Endothelial cell of umbilical vein (primary cell): Measurements from ENCODE around the gene FAM136A. TPM values are rescaled to one million over a fixed set of nuclear protein-coding genes. Genes with fewer than 3 reads are reported as not detected.

Experiments used
- BruUV-seq: library from RNA; stranded (reverse); fragments of 400-500 nt; replicated peaks from 2 replicates; lab custom pipeline; 2021; lab: Mats Ljungman, UMichigan
- CTCF ChIA-PET: fragments of 300-600, 350-600 bp; sonication (Branson Sonifier 250); formaldehyde crosslinking; loops from one replicate; lab custom pipeline; 2021; ENCODE audit warnings: antibody characterized with exemption, inconsistent platforms; lab: Charles Lee
- POLR2A ChIA-PET: fragments of 300-600, 350-600 bp; sonication (Branson Sonifier 250); formaldehyde crosslinking; loops from one replicate; lab custom pipeline; 2021; ENCODE audit warnings: antibody characterized with exemption, inconsistent platforms; lab: Charles Lee
- DNase-seq: peaks from one replicate; pipeline ENCODE4 v3.0.0-alpha.2; 2011; ENCODE audit warnings: low read depth, low spot score
- FAIRE-seq: peaks from 2 replicates; lab custom pipeline; 2011; peaks lifted over from hg19 to GRCh38; lab: Jason Lieb, UNC
- H2AFZ ChIP-seq: 2 replicates; pipeline ENCODE4 v1.6.0; 2012; ENCODE audit warnings: low read depth, low read length, control low read depth, inconsistent platforms
- H3K27ac ChIP-seq: 2 replicates; pipeline ENCODE4 v1.5.1; 2011; ENCODE audit warnings: low read depth, mild to moderate bottlenecking, control low read depth, low read length, moderate library complexity; ENCODE audit not compliant: insufficient read depth
- H3K27me3 ChIP-seq, 2 experiments: 2 replicates each; pipeline versions ENCODE4 v1.6.0 to v1.6.1; 2011; ENCODE audit warnings: low read length in 2 of 2, mixed read lengths in 1 of 2; ENCODE audit not compliant: control insufficient read depth in 2 of 2, insufficient read depth in 2 of 2
- H3K36me3 ChIP-seq, 2 experiments: 2 replicates in 1 of 2; 3 replicates in 1 of 2; pipeline ENCODE4 v1.5.1; 2011; ENCODE audit warnings: low read length in 2 of 2, mild to moderate bottlenecking in 1 of 2, moderate library complexity in 1 of 2; ENCODE audit not compliant: control insufficient read depth in 2 of 2, insufficient read depth in 2 of 2; ENCODE audit errors: extremely low read depth in 1 of 2
- H3K4me1 ChIP-seq: 3 replicates; pipeline ENCODE4 v1.5.1; 2011; ENCODE audit warnings: mild to moderate bottlenecking, low read length; ENCODE audit not compliant: control insufficient read depth, insufficient read depth; ENCODE audit errors: extremely low read depth
- H3K4me2 ChIP-seq: 2 replicates; pipeline ENCODE4 v1.6.1; 2011; ENCODE audit warnings: low read length, control low read depth, mixed read lengths; ENCODE audit not compliant: insufficient read depth
- H3K4me3 ChIP-seq, 3 experiments: fragments of 200-600 bp in 1 of 3; sonication (generic), shearing (Covaris generic) in 1 of 3; replicated peaks in 1 of 3; 2 replicates each; pipeline ENCODE4 v1.5.1; 2011 to 2016; ENCODE audit warnings: control low read depth in 3 of 3, low read length in 3 of 3, mild to moderate bottlenecking in 2 of 3, inconsistent platforms in 1 of 3, low read depth in 1 of 3, moderate library complexity in 1 of 3; ENCODE audit not compliant: insufficient read depth in 1 of 3
- H3K79me2 ChIP-seq: 2 replicates; pipeline ENCODE4 v1.6.0; 2012; ENCODE audit warnings: low read length, inconsistent platforms; ENCODE audit not compliant: control insufficient read depth, insufficient read depth
- H3K9ac ChIP-seq: replicated peaks from 2 replicates; pipeline ENCODE3; 2011; ENCODE audit warnings: low read length, control low read depth; ENCODE audit not compliant: insufficient read depth; ENCODE audit errors: extremely low read depth
- H3K9me1 ChIP-seq: replicated peaks from 3 replicates; pipeline ENCODE4 v1.6.0; 2011; ENCODE audit warnings: mild to moderate bottlenecking, low read length; ENCODE audit not compliant: control insufficient read depth, insufficient read depth; ENCODE audit errors: extremely low read depth
- H3K9me3 ChIP-seq: replicated peaks from 2 replicates; pipeline ENCODE4 v1.5.1; 2012; ENCODE audit warnings: low read length, inconsistent platforms; ENCODE audit not compliant: control insufficient read depth, insufficient read depth
- H4K20me1 ChIP-seq: replicated peaks from 2 replicates; pipeline ENCODE3; 2011; ENCODE audit warnings: mild to moderate bottlenecking, low read length; ENCODE audit not compliant: control insufficient read depth, insufficient read depth; ENCODE audit errors: extremely low read depth
- CTCF ChIP-seq, 2 donors: IDR thresholded peaks; 1 replicate in 1 of 2; 2 replicates in 1 of 2; pipeline ENCODE4 v1.5.1; 2011; ENCODE audit warnings: low read length in 2 of 2, mild to moderate bottlenecking in 2 of 2, moderate library complexity in 2 of 2, control low read depth in 1 of 2, inconsistent platforms in 1 of 2, low read depth in 1 of 2; ENCODE audit not compliant: insufficient read depth in 1 of 2; ENCODE audit errors: extremely low read depth in 1 of 2
- EZH2 ChIP-seq: IDR thresholded peaks from 2 replicates; pipeline ENCODE4 v1.6.1; 2012; ENCODE audit warnings: borderline replicate concordance, low read depth, mild to moderate bottlenecking, moderate library complexity, low read length, inconsistent platforms; ENCODE audit not compliant: severe bottlenecking
- FOS ChIP-seq: IDR thresholded peaks from 2 replicates; pipeline ENCODE4 v1.6.1; 2011; ENCODE audit warnings: mild to moderate bottlenecking, low read length, moderate library complexity, borderline replicate concordance; ENCODE audit not compliant: insufficient read depth
- GATA2 ChIP-seq: IDR thresholded peaks from 2 replicates; pipeline ENCODE4 v1.7.0; 2011; ENCODE audit warnings: low read depth, mild to moderate bottlenecking, moderate library complexity, mixed read lengths, low read length; ENCODE audit not compliant: insufficient read length, insufficient read depth
- JUN ChIP-seq: IDR thresholded peaks from 2 replicates; pipeline ENCODE4 v1.6.1; 2011; ENCODE audit warnings: borderline replicate concordance, low read depth; ENCODE audit not compliant: insufficient read length, insufficient read depth
- MAX ChIP-seq: IDR thresholded peaks from 2 replicates; pipeline ENCODE4 v1.6.1; 2011; ENCODE audit not compliant: insufficient read depth, insufficient read length
- MYC ChIP-seq: IDR thresholded peaks from one replicate; pipeline ENCODE4 v1.6.1; 2011; ENCODE audit warnings: mild to moderate bottlenecking, low read depth, low read length
- POLR2A ChIP-seq: IDR thresholded peaks from 2 replicates; pipeline ENCODE4 v1.6.1; 2012; ENCODE audit warnings: low read depth, mild to moderate bottlenecking, control low read depth, low read length
- POLR2AphosphoS5 ChIP-seq: IDR thresholded peaks from 2 replicates; pipeline ENCODE4 v1.6.1; 2012; ENCODE audit warnings: low read depth, mild to moderate bottlenecking, control low read depth, low read length, moderate library complexity; ENCODE audit not compliant: insufficient read depth
- dilution Hi-C: fragments of 300-500 bp; cut with MboI; formaldehyde crosslinking; loops from one replicate; pipeline ENCODE4 v1.15.0; 2019; ENCODE audit warnings: low sequenced_read_pairs; ENCODE audit not compliant: extremely low pct_ligation_motif_present
- intact Hi-C: fragments of 100-400 bp; cut with micrococcal nuclease; formaldehyde crosslinking; loops from one replicate; pipeline ENCODE4 v1.10.0; 2022
- polyA plus RNA-seq, 4 experiments: library from polyadenylated mRNA; depleted of rRNA in 3 of 4; stranded (reverse) in 3 of 4; unstranded in 1 of 4; fragments of >200 nt; gene quantifications; 2 replicates each; pipeline versions ENCODE4 v1.2.1 to v1.2.3, GENCODE V29; 2011 to 2012; ENCODE audit warnings: missing spikeins in 1 of 4
- total RNA-seq: library from RNA; stranded (reverse); gene quantifications from 2 replicates; pipeline ENCODE4 v1.2.3, GENCODE V29; 2021

FAM136A gene
- total and polyA plus RNA-seq, 2 donors (not counting 3 experiments of a cell fraction or from before 2014, with no cell fraction given), result 28.3 to 42.4 TPM

GRCh38 chr2:70312560-70312959, 10.7 kb upstream of the FAM136A start:
- Histone ChIP-seq H2AFZ (no peak overlapping the region), H3K79me2 (no peaks in the 10 kb centered on the region), H4K20me1 (no peaks in the 10 kb centered on the region), H3K9me3 (no peaks in the 10 kb centered on the region), H3K9me1 (no peaks in the 10 kb centered on the region), H3K9ac (no peak overlapping the region), H3K4me1 (no peaks in the 10 kb centered on the region), H3K4me2 (no peak overlapping the region), H3K4me3 (no peak overlapping the region), H3K36me3 (no peaks in the 10 kb centered on the region), H3K27ac (no peak overlapping the region), H3K27me3 (peaks cover 3 to 5% of the 10 kb centered on the region in 2 experiments)
- BruUV-seq, result no TSS peak
- ChIA-PET CTCF (interaction anchor here (0.6 to 2.9 kb wide), 5 partner anchors 8 to 334 kb away, joined by 3 to 11 read pairs (median 6); partner anchors contain the start of gene FAM136A), POLR2A (no interaction called here)
- FAIRE-seq, result no peak
- intact Hi-C loops (no loop called here), dilution Hi-C loops (no loop called here)
- TF ChIP-seq FOS (no peak), EZH2 (no peak), POLR2AphosphoS5 (no peak), POLR2A (no peak), GATA2 (no peak), MAX (no peak), JUN (no peak), MYC (no peak), CTCF (IDR thresholded peaks at IDR 0.05; ENCODE audit: extremely low read depth in 1 of 2, insufficient read depth in 1 of 2, low read depth in 1 of 2, low read length in 2 of 2) (no peak)
- no peak for DNase-seq
